CD4-positive, alpha-beta T cell treated with Interleukin-17A for 4 hours (primary cell): Measurements from ENCODE around the gene DCLK1.

Experiments
- DNase-seq: peaks from one replicate; pipeline ENCODE4 v3.0.0-alpha.2; 2020; ENCODE audit warnings: mixed read lengths

DCLK1 gene

GRCh38 chr13:35732565-35732964, 398.6 kb downstream of the DCLK1 start:
- no peak for DNase-seq

GRCh38 chr13:35731471-35731870, 399.7 kb downstream of the DCLK1 start:
- no peak for DNase-seq

- DNase-seq, result no peak
Measured at GRCh38 chr13:35729926-35730627, 401.1 kb downstream of the DCLK1 start.

- DNase-seq, result no peak
Measured at GRCh38 chr13:35727881-35728280, 403.3 kb downstream of the DCLK1 start.

- DNase-seq, result no peak
Measured at GRCh38 chr13:35724446-35724845, 406.7 kb downstream of the DCLK1 start.

GRCh38 chr13:35723821-35724220, 407.4 kb downstream of the DCLK1 start:
- no peak for DNase-seq

- no peak for DNase-seq
Measured at GRCh38 chr13:35723053-35723461, 408.1 kb downstream of the DCLK1 start.

GRCh38 chr13:35722458-35723052, 408.6 kb downstream of the DCLK1 start:
- DNase-seq, result no peak

GRCh38 chr13:35720690-35721554, 410.3 kb downstream of the DCLK1 start:
- peak; percentile 26 for DNase-seq

- no peak for DNase-seq
Measured at GRCh38 chr13:35720290-35720689, 410.9 kb downstream of the DCLK1 start.
